Measurements from ENCODE around the gene PRR5L.

Gene PRR5L

GRCh38 chr11:36380296-36381014 is 84.4 kb downstream of the PRR5L start:
- DNase-seq: no peak

- no peak for DNase-seq
Measured at GRCh38 chr11:36381015-36381360, 84.9 kb downstream of the PRR5L start.

- DNase-seq: no peak
Measured at GRCh38 chr11:36383195-36383594, 87.1 kb downstream of the PRR5L start.

GRCh38 chr11:36385121-36385970 is 89.3 kb downstream of the PRR5L start:
- peak; percentile 88 for DNase-seq

GRCh38 chr11:36386411-36386810 is 90.3 kb downstream of the PRR5L start:
- no peak for DNase-seq

GRCh38 chr11:36388071-36388470 is 92.0 kb downstream of the PRR5L start:
- DNase-seq: no peak

GRCh38 chr11:36388951-36389350 is 92.9 kb downstream of the PRR5L start:
- DNase-seq: no peak

GRCh38 chr11:36389811-36390210 is 93.7 kb downstream of the PRR5L start:
- DNase-seq: no peak

- no peak for DNase-seq
Measured at GRCh38 chr11:36390963-36391471, 94.9 kb downstream of the PRR5L start.

GRCh38 chr11:36392196-36392595 is 96.1 kb downstream of the PRR5L start:
- no peak for DNase-seq

GRCh38 chr11:36394056-36394455 is 98.0 kb downstream of the PRR5L start:
- DNase-seq: no peak

- DNase-seq: no peak
Measured at GRCh38 chr11:36394926-36395325, 98.8 kb downstream of the PRR5L start.

- no peak for DNase-seq
Measured at GRCh38 chr11:36395978-36396736, 100.1 kb downstream of the PRR5L start.

GRCh38 chr11:36398231-36398953 is 102.3 kb downstream of the PRR5L start:
- no peak for DNase-seq

GRCh38 chr11:36399236-36399635 is 103.1 kb downstream of the PRR5L start:
- no peak for DNase-seq

- DNase-seq: no peak
Measured at GRCh38 chr11:36399745-36400144, 103.7 kb downstream of the PRR5L start.

GRCh38 chr11:36400766-36401455 is 104.8 kb downstream of the PRR5L start:
- DNase-seq: no peak

- no peak for DNase-seq
Measured at GRCh38 chr11:36402568-36403170, 106.6 kb downstream of the PRR5L start.

GRCh38 chr11:36403661-36404060 is 107.6 kb downstream of the PRR5L start:
- no peak for DNase-seq

GRCh38 chr11:36404831-36405230 is 108.7 kb downstream of the PRR5L start:
- DNase-seq: no peak

- DNase-seq: no peak
Measured at GRCh38 chr11:36405585-36406367, 109.7 kb downstream of the PRR5L start.

Measured in fibroblast of upper back skin (primary cell).